ENCODE results near the gene SYNJ2. TPM values are rescaled to one million over a fixed set of nuclear protein-coding genes. Genes with fewer than 3 reads are reported as not detected.

The SYNJ2 gene
- total RNA-seq, 2 experiments from 2014 or later, result 34.6 to 38.0 TPM

DNA sequence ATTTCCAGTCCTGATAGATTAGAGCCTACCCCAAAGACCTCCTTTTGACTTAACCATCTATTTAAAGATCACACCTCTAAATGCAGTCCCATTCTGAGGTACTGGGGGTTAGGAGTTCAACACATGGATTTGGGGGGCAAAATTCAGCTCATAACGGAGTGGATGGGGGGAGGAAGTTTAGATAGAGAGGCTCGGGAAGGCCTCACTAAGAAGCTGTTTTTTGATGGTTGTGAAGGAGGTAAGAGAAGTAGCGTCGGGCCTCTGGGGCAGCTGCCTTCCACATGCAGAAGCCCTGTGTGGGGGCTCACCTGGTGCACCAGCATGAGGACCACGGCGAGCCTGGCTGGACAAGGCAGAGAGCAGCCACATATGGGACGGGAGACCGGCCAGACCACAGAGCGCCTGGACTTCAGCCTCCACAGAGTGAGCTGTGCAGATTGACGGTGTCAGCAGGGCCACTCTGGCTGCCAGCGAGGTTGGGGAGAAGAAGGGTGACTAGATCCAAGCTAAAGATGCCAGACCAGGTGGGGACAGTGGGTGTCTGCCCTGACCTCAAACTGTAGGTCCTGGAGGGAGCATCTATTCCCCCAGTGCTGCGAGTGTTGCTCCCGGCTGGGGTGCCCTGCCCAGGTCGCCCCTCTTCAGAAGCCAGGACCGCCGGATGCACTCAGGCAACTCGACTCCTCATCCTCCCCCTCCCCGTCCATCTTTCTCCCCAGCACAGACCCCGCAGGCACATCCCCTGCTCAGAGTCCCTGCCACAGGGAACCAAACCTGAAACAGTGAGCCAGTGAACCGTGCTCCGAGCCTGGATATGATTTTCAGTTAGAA lies 5.1 kb upstream of the SYNJ2 start:
- Histone ChIP-seq H3K4me1 (ENCODE audit: insufficient read depth, low read length) (peaks cover 18% of the 10 kb centered on the region), H3K36me3 (ENCODE audit: insufficient read depth, low read length) (no peaks in the 10 kb centered on the region), H3K9me3 (ENCODE audit: control insufficient read depth in 1 of 2, insufficient read depth in 1 of 2, low read length in 2 of 2) (no peaks in the 10 kb centered on the region), H3K27ac (ENCODE audit: low read depth in 1 of 2, low read length in 2 of 2) (no peak overlapping the region), H3K4me3 (ENCODE audit: low read length) (no peak overlapping the region), H3K27me3 (ENCODE audit: control insufficient read depth in 1 of 2, insufficient read depth in 2 of 2, low read length in 2 of 2) (no peaks in the 10 kb centered on the region)
- ChIA-PET POLR2A (no interaction called here), CTCF (no interaction called here)
- Mint-ChIP-seq H3K9me3 (no peaks in the 10 kb centered on the region), H3K27ac (no peak overlapping the region), H3K4me1 (ENCODE audit: low read depth) (peaks cover 17% of the 10 kb centered on the region), H3K36me3 (ENCODE audit: low read depth) (peaks cover 5% of the 10 kb centered on the region), H3K4me3 (no peak overlapping the region), H3K27me3 (no peaks in the 10 kb centered on the region)
- ATAC-seq (ENCODE audit: poor library complexity) (no peak), DNase-seq (no peak)
- intact Hi-C loops (cut with DNase I, micrococcal nuclease), result no loop called here
- TF ChIP-seq, protein P1, sequence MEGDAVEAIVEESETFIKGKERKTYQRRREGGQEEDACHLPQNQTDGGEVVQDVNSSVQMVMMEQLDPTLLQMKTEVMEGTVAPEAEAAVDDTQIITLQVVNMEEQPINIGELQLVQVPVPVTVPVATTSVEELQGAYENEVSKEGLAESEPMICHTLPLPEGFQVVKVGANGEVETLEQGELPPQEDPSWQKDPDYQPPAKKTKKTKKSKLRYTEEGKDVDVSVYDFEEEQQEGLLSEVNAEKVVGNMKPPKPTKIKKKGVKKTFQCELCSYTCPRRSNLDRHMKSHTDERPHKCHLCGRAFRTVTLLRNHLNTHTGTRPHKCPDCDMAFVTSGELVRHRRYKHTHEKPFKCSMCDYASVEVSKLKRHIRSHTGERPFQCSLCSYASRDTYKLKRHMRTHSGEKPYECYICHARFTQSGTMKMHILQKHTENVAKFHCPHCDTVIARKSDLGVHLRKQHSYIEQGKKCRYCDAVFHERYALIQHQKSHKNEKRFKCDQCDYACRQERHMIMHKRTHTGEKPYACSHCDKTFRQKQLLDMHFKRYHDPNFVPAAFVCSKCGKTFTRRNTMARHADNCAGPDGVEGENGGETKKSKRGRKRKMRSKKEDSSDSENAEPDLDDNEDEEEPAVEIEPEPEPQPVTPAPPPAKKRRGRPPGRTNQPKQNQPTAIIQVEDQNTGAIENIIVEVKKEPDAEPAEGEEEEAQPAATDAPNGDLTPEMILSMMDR (IDR thresholded peaks at IDR 0.05), result no peak

DNA sequence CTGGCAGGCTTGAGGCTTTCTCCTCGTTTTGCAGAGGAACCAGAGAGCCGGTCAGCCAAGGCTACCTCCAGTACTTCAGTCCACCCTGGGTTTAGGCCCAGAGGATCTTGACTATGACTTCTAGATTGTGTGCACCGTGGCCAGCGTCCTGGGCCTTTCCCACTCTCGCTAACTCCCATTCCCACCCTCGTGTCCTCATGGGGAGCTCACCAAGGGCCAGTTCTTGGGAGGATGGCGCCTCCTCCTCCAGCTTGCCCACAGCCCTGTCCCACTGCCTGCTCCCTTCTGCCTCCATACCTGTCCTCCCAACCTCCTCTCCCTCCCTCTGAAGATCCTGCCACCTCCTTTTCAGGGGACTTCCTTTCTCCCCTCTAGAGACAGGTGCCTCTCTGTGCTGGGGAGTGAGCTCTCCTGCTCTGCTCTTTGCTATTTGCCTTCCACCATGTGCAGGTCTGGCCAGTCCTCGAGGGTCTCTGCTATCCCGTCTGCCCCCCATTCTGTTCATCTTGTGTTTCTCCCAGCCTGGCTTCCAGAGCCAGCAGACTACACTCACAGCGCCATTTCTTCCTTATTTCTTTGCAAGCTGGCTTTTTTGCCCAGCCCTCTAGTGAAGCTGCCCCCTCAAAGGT lies 4.4 kb upstream of the SYNJ2 start:
- Histone ChIP-seq H3K9me3 (ENCODE audit: control insufficient read depth in 1 of 2, insufficient read depth in 1 of 2, low read length in 2 of 2) (no peaks in the 10 kb centered on the region), H3K4me3 (ENCODE audit: low read length) (no peak overlapping the region), H3K27ac (ENCODE audit: low read depth in 1 of 2, low read length in 2 of 2) (no peak overlapping the region), H3K27me3 (ENCODE audit: control insufficient read depth in 1 of 2, insufficient read depth in 2 of 2, low read length in 2 of 2) (no peaks in the 10 kb centered on the region), H3K36me3 (ENCODE audit: insufficient read depth, low read length) (no peaks in the 10 kb centered on the region), H3K4me1 (ENCODE audit: insufficient read depth, low read length) (peaks cover 21% of the 10 kb centered on the region)
- ChIA-PET CTCF (no interaction called here), POLR2A (no interaction called here)
- Mint-ChIP-seq H3K36me3 (ENCODE audit: low read depth) (peaks cover 7% of the 10 kb centered on the region), H3K27ac (no peak overlapping the region), H3K27me3 (no peaks in the 10 kb centered on the region), H3K4me1 (ENCODE audit: low read depth) (peaks cover 18% of the 10 kb centered on the region), H3K4me3 (no peak overlapping the region), H3K9me3 (no peaks in the 10 kb centered on the region)
- no peak for ATAC-seq (ENCODE audit: poor library complexity)
- no peak for DNase-seq
- TF ChIP-seq, protein P1 (IDR thresholded peaks at IDR 0.05), result no peak
- intact Hi-C loops (cut with DNase I, micrococcal nuclease), result no loop called here

DNA sequence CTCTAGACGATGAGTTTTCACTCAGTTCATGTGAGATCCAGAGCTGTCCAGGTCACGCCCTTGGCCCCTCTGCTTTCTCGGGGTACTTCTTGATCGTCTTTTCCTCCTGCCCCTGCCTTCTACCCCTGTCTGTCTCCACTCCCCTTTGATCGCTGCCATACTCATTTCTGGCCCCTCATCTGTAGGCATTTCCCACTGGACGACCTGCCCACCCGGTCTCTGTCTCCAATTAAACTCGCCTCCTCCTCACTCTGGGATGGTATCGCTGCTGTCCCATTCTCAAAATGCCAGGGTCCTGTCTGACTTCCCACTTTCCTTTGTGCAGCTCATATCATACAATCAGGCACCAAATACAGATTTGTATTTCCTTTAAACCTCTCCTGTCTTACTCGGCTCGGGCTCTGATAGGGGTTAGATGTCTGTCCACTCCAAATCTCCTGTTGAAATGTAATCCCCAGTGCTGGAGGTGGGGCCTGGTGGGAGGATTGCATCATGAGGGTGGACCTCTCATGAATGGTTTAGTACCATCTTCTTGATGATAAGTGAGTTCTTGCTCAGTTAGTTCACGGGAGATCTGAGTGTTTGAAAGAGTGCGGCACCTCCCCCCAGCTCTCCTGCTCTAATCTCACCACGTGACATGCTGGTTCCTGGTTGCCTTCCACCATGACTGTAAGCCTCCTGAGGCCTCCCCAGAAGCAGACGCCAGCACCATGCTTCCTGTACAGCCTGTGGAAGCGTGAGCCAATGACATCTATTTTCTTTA lies 3.5 kb upstream of the SYNJ2 start:
- ChIA-PET CTCF (no interaction called here), POLR2A (no interaction called here)
- TF ChIP-seq, protein P1 (IDR thresholded peaks at IDR 0.05), result no peak
- Mint-ChIP-seq H3K4me1 (ENCODE audit: low read depth) (peaks cover 27% of the 10 kb centered on the region), H3K4me3 (no peak overlapping the region), H3K27ac (no peak overlapping the region), H3K9me3 (no peaks in the 10 kb centered on the region), H3K27me3 (no peaks in the 10 kb centered on the region), H3K36me3 (ENCODE audit: low read depth) (peaks cover 11% of the 10 kb centered on the region)
- no peak for DNase-seq
- Histone ChIP-seq H3K36me3 (ENCODE audit: insufficient read depth, low read length) (no peaks in the 10 kb centered on the region), H3K27ac (ENCODE audit: low read depth in 1 of 2, low read length in 2 of 2) (no peak overlapping the region), H3K9me3 (ENCODE audit: control insufficient read depth in 1 of 2, insufficient read depth in 1 of 2, low read length in 2 of 2) (no peaks in the 10 kb centered on the region), H3K4me1 (ENCODE audit: insufficient read depth, low read length) (peaks cover 29% of the 10 kb centered on the region), H3K4me3 (ENCODE audit: low read length) (no peak overlapping the region), H3K27me3 (ENCODE audit: control insufficient read depth in 1 of 2, insufficient read depth in 2 of 2, low read length in 2 of 2) (no peaks in the 10 kb centered on the region)
- intact Hi-C loops (cut with DNase I, micrococcal nuclease), result no loop called here
- ATAC-seq (ENCODE audit: poor library complexity), result no peak

All from CD4-positive, alpha-beta T cell (primary cell).